ENCODE data around the gene IGF1R.
"Not testable (repeated sequence)": the region's sequence is repeated elsewhere in the genome, so short reads cannot be mapped to it uniquely, and the experiment has no call there.

IGF1R gene

GRCh38 chr15:98647774-98648653, at the start of gene IGF1R:
Gene IGF1R (plus strand): TSS chr15:98648539. CDS start chr15:98649582, 1,043 bp downstream.
- DNase-seq (ENCODE audit: low read depth), result peak; percentile 63

GRCh38 chr15:98599909-98600691, 48.2 kb upstream of the IGF1R start:
- no peak for DNase-seq (ENCODE audit: low read depth)

- DNase-seq (ENCODE audit: low read depth), result no peak
Measured at GRCh38 chr15:98604983-98605382, 43.4 kb upstream of the IGF1R start.

- no peak for DNase-seq (ENCODE audit: low read depth)
Measured at GRCh38 chr15:98609144-98609852, 39.0 kb upstream of the IGF1R start.

- DNase-seq (ENCODE audit: low read depth), result no peak
Measured at GRCh38 chr15:98610991-98611390, 37.3 kb upstream of the IGF1R start.

GRCh38 chr15:98611808-98612207, 36.5 kb upstream of the IGF1R start:
- DNase-seq (ENCODE audit: low read depth), result no peak

- no peak for DNase-seq (ENCODE audit: low read depth)
Measured at GRCh38 chr15:98612490-98613110, 35.7 kb upstream of the IGF1R start.

GRCh38 chr15:98614681-98615080, 33.7 kb upstream of the IGF1R start:
- DNase-seq (ENCODE audit: low read depth), result no peak

- no peak for DNase-seq (ENCODE audit: low read depth)
Measured at GRCh38 chr15:98616397-98616796, 31.9 kb upstream of the IGF1R start.

- DNase-seq (ENCODE audit: low read depth), result no peak
Measured at GRCh38 chr15:98617328-98617980, 30.9 kb upstream of the IGF1R start.

- not testable (repeated sequence) for DNase-seq (ENCODE audit: low read depth)
Measured at GRCh38 chr15:98618576-98618975, 29.8 kb upstream of the IGF1R start.

GRCh38 chr15:98620020-98620419, 28.3 kb upstream of the IGF1R start:
- no peak for DNase-seq (ENCODE audit: low read depth)

GRCh38 chr15:98621021-98621420, 27.3 kb upstream of the IGF1R start:
- DNase-seq (ENCODE audit: low read depth), result no peak

GRCh38 chr15:98625614-98626013, 22.7 kb upstream of the IGF1R start:
- no peak for DNase-seq (ENCODE audit: low read depth)

GRCh38 chr15:98626153-98626552, 22.2 kb upstream of the IGF1R start:
- no peak for DNase-seq (ENCODE audit: low read depth)

- no peak for DNase-seq (ENCODE audit: low read depth)
Measured at GRCh38 chr15:98628216-98628615, 20.1 kb upstream of the IGF1R start.

GRCh38 chr15:98635848-98636247, 12.5 kb upstream of the IGF1R start:
- no peak for DNase-seq (ENCODE audit: low read depth)

- DNase-seq (ENCODE audit: low read depth), result no peak
Measured at GRCh38 chr15:98643115-98643514, 5.2 kb upstream of the IGF1R start.

GRCh38 chr15:98646546-98647025, 1.8 kb upstream of the IGF1R start:
- no peak for DNase-seq (ENCODE audit: low read depth)

- peak; percentile 50 for DNase-seq (ENCODE audit: low read depth)
Measured at GRCh38 chr15:98647026-98647773, 1.1 kb upstream of the IGF1R start.
